HG03039 (cell line): Measurements from ENCODE around the gene KIF5C.

Source experiments
- ATAC-seq: cut with Tn5 transposase; IDR thresholded peaks from one replicate; pipeline ENCODE4 v1.9.1; 2021; ENCODE audit warnings: mild to moderate bottlenecking, moderate library complexity; ENCODE audit not compliant: unreplicated experiment

Gene KIF5C

GRCh38 chr2:149037851-149038250 lies 162.8 kb downstream of the KIF5C start:
- no peak for ATAC-seq

DNA sequence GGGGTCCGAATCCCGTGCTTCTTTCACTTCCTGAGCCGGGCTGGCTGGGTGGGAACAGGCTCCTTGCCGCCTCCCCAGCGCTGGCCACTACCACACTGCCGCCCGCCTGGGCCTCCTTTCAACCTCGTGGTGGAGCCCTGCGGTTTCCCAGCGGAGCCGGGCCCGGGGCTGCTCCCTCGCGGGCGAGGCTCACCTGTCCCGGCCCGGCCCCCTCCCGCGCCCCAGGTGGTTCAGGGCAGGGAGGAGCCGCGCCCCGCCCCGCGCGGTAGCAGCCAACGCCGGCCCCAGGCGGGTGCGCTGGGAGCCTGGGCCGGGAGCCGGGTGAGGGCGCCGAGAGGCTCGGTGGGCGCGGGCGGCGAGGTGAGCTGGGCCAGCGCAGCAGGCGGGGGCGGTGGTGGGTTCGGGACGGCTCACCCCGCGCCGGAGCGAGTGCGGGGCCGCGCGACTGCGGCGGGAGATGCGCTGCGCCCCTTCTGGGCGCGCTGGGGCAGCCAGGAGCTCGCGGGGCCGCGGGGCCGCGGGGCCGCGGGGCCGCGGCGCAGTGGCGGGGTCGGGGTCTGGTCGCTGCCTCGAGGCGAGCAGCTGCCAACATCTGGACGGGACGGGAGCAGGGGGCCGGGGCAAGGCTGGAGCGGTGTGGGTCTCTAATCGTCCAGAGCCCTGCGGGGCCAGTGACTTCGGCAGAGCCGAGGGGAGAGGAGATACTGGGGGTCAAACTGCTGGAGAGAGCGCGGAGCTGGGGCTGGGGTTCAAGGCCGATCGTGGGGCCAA lies 163.6 kb downstream of the KIF5C start, which contains the start of gene LYPD6B:
LYPD6B (plus strand) TSS at position 258 of the 771 bp plus-strand sequence. CDS start 92,250 bp downstream, outside the sequence.
- peak; percentile 56 for ATAC-seq

- peak; percentile 7 for ATAC-seq
Measured at GRCh38 chr2:149039213-149039724, 164.2 kb downstream of the KIF5C start.

GRCh38 chr2:149040451-149040850 lies 165.4 kb downstream of the KIF5C start:
- ATAC-seq: no peak

GRCh38 chr2:149041482-149041881 lies 166.5 kb downstream of the KIF5C start:
- ATAC-seq: no peak

DNA sequence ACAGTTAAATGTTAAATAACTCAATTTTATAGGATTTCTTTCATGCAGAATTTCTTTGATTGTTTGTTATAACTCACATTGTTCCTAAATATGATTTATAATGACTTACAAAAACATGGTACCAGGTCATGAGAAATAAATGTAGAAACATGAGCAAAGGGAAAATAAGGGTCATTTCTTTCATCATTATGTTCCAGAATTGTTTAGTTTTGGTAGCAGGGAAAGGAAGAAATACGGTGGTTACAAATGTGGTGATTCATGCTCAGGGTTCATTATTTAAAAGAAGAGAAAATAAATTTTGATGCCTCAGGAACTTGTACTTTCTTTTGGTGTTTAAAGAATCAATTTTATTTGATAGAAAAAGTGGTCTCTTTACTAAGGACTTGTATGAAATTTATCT lies 167.9 kb downstream of the KIF5C start:
- no peak for ATAC-seq

DNA sequence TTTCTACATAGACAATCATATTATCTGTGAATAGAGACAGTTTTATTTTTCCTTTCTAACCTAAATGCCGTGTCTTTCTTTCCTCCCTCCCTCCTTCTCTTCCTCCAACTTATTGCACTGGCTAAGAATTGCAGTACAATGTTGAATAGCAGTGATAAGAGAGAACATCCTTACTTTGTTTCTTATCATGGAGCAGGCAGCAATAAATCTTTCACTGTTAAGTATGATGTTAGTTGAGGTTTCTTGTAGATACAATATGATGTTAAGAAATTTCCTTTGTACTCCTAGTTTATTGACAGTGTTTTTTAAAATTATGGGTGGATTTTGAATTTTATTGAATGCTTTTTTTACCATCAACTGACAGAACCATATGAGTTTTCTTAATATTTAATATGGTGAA lies 169.5 kb downstream of the KIF5C start:
- ATAC-seq: no peak

DNA sequence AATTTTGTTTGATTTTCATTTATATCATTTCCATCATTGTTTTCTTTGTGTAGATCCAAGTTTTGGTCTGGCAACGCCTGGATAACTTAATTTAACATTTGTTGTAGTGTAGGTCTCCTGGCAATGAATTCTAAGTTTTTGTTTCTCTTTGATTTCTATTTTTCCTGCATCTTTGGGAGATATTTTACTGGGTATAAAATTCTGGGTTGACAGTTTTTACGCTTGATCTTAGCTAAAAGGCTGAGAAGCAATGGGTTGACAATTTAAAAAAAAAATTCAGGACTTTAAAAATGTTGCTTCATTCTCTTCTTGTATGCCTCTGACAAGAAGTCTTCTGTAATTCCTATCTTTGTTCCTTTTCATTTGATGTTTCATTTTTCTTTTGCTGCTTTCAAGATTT lies 172.1 kb downstream of the KIF5C start:
- ATAC-seq: no peak

DNA sequence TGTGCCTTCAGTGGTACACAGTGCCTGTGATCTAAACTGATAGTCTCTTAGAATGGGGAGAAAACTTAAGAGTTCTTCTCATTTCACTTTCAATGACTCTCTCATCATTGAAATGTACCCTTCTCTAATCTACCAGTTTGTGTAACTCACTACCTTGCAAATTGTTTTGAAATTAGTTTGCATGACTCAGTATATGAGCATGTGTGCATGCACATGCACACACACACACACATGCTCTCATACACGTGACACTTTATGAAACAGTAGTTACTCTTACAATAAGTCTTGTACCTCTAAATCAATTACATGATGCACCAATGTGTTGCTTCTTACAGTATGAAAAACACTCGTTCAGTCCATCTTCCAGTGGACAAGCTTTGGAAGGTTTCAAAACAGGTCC lies 174.1 kb downstream of the KIF5C start:
- ATAC-seq: no peak

- ATAC-seq: peak; percentile 92
Measured at GRCh38 chr2:149050188-149050587, 175.2 kb downstream of the KIF5C start.

GRCh38 chr2:149055751-149056150 lies 180.7 kb downstream of the KIF5C start:
- no peak for ATAC-seq

GRCh38 chr2:149056541-149057255 lies 181.7 kb downstream of the KIF5C start:
- no peak for ATAC-seq

DNA sequence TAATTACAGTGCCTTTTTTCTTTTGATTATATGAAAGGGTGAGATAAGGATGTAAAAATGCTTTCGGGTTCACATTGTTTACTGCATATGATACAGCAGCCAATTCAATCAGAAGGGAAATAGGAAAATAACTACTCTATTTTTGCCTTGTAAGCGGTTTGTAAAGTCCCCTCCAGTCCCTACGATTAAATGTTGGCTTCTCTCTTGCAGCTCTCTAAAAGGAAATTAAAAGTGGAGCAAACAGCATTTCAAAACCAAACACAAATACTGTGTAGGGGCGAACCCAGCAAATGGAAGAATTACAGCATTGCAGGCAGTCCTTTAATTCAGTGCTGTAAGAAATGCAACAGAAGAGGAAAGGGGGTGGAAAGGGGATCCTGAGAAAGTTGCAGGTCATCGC lies 182.4 kb downstream of the KIF5C start:
- ATAC-seq: no peak

DNA sequence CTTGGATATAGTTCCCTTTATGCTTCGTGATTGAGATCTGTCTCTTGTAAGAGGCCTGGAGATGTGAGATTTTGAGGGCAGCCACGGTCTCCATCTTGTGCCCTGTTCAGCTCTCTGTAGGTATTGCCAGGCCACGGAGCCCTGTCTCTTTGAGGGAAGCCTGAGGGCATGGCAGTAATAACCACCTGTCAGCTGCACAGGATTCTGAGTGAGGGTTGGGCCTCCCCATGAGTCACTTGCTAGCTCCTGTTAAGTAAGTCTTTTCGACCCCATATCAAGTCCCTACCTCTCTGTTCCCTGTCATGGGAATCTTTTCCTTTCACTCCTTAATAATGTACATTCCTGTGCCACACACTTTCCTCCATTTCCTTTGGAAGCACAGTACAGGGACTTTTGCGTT lies 183.9 kb downstream of the KIF5C start:
- no peak for ATAC-seq

- ATAC-seq: no peak
Measured at GRCh38 chr2:149059822-149060221, 184.8 kb downstream of the KIF5C start.

GRCh38 chr2:149061133-149061745 lies 186.2 kb downstream of the KIF5C start:
- no peak for ATAC-seq

DNA sequence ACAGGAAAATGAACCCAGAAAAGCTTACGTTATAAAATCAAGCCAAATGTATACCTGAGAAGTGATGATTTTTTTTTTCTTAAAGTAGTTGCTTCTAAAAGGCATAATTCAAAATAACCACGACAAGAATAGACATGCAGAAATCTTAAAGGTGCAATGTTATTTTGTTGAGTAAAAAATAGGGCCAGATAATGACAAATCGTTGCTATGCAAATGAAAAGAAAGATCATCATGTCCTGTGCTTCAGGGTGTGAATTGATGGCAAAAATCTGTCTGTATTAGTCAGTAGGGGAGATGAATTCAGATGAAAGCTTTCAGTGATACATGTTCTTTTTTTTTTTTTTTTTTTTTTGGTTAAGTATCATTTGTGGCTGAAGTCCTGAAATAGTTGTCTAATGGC lies 187.5 kb downstream of the KIF5C start:
- no peak for ATAC-seq

- ATAC-seq: no peak
Measured at GRCh38 chr2:149063177-149063576, 188.2 kb downstream of the KIF5C start.

GRCh38 chr2:149064365-149064841 lies 189.4 kb downstream of the KIF5C start:
- no peak for ATAC-seq

DNA sequence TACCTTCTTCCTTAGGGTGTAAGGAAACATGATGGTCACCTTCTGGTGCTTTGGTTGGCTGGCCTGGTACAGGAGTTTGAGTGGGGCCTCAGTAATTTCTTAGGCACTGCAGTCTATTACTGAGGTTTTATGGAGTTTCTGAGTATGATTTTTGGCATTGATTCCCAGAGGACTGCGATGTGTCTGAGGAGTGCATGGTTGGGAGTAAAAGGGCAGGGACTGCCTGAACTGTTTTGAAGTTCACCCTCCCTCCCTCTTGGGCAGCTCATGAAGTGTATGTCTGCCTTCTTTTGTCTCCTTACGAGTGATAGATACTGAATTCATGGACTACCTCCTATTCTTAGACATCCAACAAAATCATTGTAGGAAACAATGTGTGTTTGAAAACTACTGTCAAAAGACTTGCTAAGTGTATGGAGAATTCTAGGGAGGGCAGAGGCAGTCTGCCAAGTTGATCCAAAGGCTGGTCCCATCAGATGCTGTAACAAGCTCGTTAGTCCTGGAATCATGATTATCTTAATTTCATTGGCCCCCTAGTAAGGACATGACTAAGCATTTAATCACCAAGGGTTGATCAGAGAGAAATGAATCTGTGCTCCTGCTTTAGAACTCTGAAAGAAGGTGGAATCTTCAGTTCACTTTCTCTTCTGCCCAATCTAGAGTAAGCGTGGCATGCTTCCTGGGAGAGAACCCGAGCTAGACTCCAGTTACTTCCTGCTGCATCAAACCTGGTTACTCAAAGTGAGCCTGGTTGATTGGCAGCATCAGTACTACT lies 190.0 kb downstream of the KIF5C start:
- ATAC-seq: no peak
